ENCODE results near the gene HHIPL1.

GRCh38 chr14:99718031-99718810, 73.3 kb downstream of the HHIPL1 start:
- no peak for TF ChIP-seq EZH2 (IDR thresholded peaks at IDR 0.05)
- no peak for TF ChIP-seq FOXP2 (optimal IDR thresholded peaks at IDR 0.05; ENCODE audit: control extremely low read depth, extremely low read length, insufficient read depth)
